ENCODE measurements around the gene CPHXL2. TPM values are rescaled to one million over a fixed set of nuclear protein-coding genes. Genes with fewer than 3 reads are reported as not detected.

The CPHXL2 gene
- total and polyA plus RNA-seq, 4 donors: not detected

GRCh38 chr16:75632857-75633256, 44.0 kb downstream of the CPHXL2 start:
- no peak overlapping the region for H3K27ac ChIP-seq (ENCODE audit: low read depth in 1 of 2, low read length in 2 of 2)
- H3K36me3 ChIP-seq (ENCODE audit: control insufficient read depth in 4 of 4, insufficient read depth in 3 of 4, low read depth in 1 of 4, low read length in 3 of 4): peaks cover 28 to 91% (median 76%) of the 10 kb centered on the region in 4 donors
- H3K4me1 ChIP-seq (ENCODE audit: control insufficient read depth in 4 of 4, insufficient read depth in 4 of 4, low read length in 3 of 4): no peaks in the 10 kb centered on the region
- WGBS: 83% methylated on average over 8 of the region's 8 CpGs
- H3K9me3 ChIP-seq (ENCODE audit: control insufficient read depth in 4 of 4, low read length in 3 of 4): no peaks in the 10 kb centered on the region
- no peak overlapping the region for H3K9ac ChIP-seq (ENCODE audit: low read depth in 1 of 2, low read length in 2 of 2)
- TF ChIP-seq HNF4G (IDR thresholded peaks at IDR 0.05): no peak
- no peak for TF ChIP-seq RAD21 (IDR thresholded peaks at IDR 0.05)
- no peak for TF ChIP-seq JUND (IDR thresholded peaks at IDR 0.05)
- no peak for TF ChIP-seq ATF3 (IDR thresholded peaks at IDR 0.05)
- no peak for TF ChIP-seq EGR1 (IDR thresholded peaks at IDR 0.05; ENCODE audit: low read depth in 2 of 2)
- no peak for TF ChIP-seq RXRA (IDR thresholded peaks at IDR 0.05)
- no peak for TF ChIP-seq YY1 (IDR thresholded peaks at IDR 0.05)
- no peak for DNase-seq (ENCODE audit: low spot score)
- no peaks in the 10 kb centered on the region for H3K27me3 ChIP-seq (ENCODE audit: control insufficient read depth in 4 of 4, insufficient read depth in 4 of 4, low read length in 3 of 4)
- no peak overlapping the region for H3K4me3 ChIP-seq (ENCODE audit: low read depth in 1 of 3, low read length in 3 of 3)

- Histone ChIP-seq H3K4me1 (ENCODE audit: control insufficient read depth in 4 of 4, insufficient read depth in 4 of 4, low read length in 3 of 4) (no peaks in the 10 kb centered on the region), H3K9me3 (ENCODE audit: control insufficient read depth in 4 of 4, low read length in 3 of 4) (no peaks in the 10 kb centered on the region), H3K9ac (ENCODE audit: low read depth in 1 of 2, low read length in 2 of 2) (no peak overlapping the region), H3K27ac (ENCODE audit: low read depth in 1 of 2, low read length in 2 of 2) (no peak overlapping the region), H3K27me3 (ENCODE audit: control insufficient read depth in 4 of 4, insufficient read depth in 4 of 4, low read length in 3 of 4) (no peaks in the 10 kb centered on the region), H3K4me3 (ENCODE audit: low read depth in 1 of 3, low read length in 3 of 3) (no peak overlapping the region), H3K36me3 (ENCODE audit: control insufficient read depth in 4 of 4, insufficient read depth in 3 of 4, low read depth in 1 of 4, low read length in 3 of 4) (peaks cover 23 to 88% (median 69%) of the 10 kb centered on the region in 4 donors)
- 86% methylated on average over 3 of the region's 3 CpGs for WGBS
- no peak for DNase-seq (ENCODE audit: low spot score)
- TF ChIP-seq RXRA (IDR thresholded peaks at IDR 0.05): no peak
- TF ChIP-seq FOXA1 (IDR thresholded peaks at IDR 0.05): no peak
- no peak for TF ChIP-seq ATF3 (IDR thresholded peaks at IDR 0.05)
- no peak for TF ChIP-seq CTCF (IDR thresholded peaks at IDR 0.05; ENCODE audit: low read depth, low read length, missing input control)
- no peak for TF ChIP-seq JUND (IDR thresholded peaks at IDR 0.05)
Observed at GRCh38 chr16:75630052-75630451, 46.8 kb downstream of the CPHXL2 start.

GRCh38 chr16:75629132-75629531, 47.7 kb downstream of the CPHXL2 start:
- no peak overlapping the region for H3K4me3 ChIP-seq (ENCODE audit: low read depth in 1 of 3, low read length in 3 of 3)
- no peak overlapping the region for H3K9ac ChIP-seq (ENCODE audit: low read depth in 1 of 2, low read length in 2 of 2)
- no peaks in the 10 kb centered on the region for H3K4me1 ChIP-seq (ENCODE audit: control insufficient read depth in 4 of 4, insufficient read depth in 4 of 4, low read length in 3 of 4)
- H3K27me3 ChIP-seq (ENCODE audit: control insufficient read depth in 4 of 4, insufficient read depth in 4 of 4, low read length in 3 of 4): no peaks in the 10 kb centered on the region
- no peak for DNase-seq (ENCODE audit: low spot score)
- H3K9me3 ChIP-seq (ENCODE audit: control insufficient read depth in 4 of 4, low read length in 3 of 4): no peaks in the 10 kb centered on the region
- H3K27ac ChIP-seq (ENCODE audit: low read depth in 1 of 2, low read length in 2 of 2): no peak overlapping the region
- peaks cover 20 to 79% (median 61%) of the 10 kb centered on the region in 4 donors for H3K36me3 ChIP-seq (ENCODE audit: control insufficient read depth in 4 of 4, insufficient read depth in 3 of 4, low read depth in 1 of 4, low read length in 3 of 4)
- WGBS: 95% methylated on average over 10 of the region's 10 CpGs
- TF ChIP-seq FOXA1 (IDR thresholded peaks at IDR 0.05) (no peak), RXRA (IDR thresholded peaks at IDR 0.05) (no peak), SP1 (IDR thresholded peaks at IDR 0.05) (no peak), NR2F2 (IDR thresholded peaks at IDR 0.05) (no peak), EGR1 (IDR thresholded peaks at IDR 0.05; ENCODE audit: low read depth in 2 of 2) (no peak), HNF4A (conservative IDR thresholded peaks at IDR 0.05) (no peak), ATF3 (IDR thresholded peaks at IDR 0.05) (no peak), HNF4G (IDR thresholded peaks at IDR 0.05) (no peak), GABPA (IDR thresholded peaks at IDR 0.05 in 1 of 2, conservative IDR thresholded peaks at IDR 0.05 in 1 of 2) (no peak), RAD21 (IDR thresholded peaks at IDR 0.05) (no peak), CTCF (IDR thresholded peaks at IDR 0.05; ENCODE audit: low read depth, low read length, missing input control) (no peak), FOXA2 (IDR thresholded peaks at IDR 0.05) (no peak), JUND (IDR thresholded peaks at IDR 0.05) (no peak), REST (IDR thresholded peaks at IDR 0.05) (no peak), YY1 (IDR thresholded peaks at IDR 0.05) (no peak), MAX (IDR thresholded peaks at IDR 0.05) (no peak), TAF1 (conservative IDR thresholded peaks at IDR 0.05) (no peak)
